HEK293 (cell line): ENCODE data around the gene CHD5.
A peak's percentile ranks its signal among the peaks of the same experiment; 100 is the strongest.

ENCODE experiments used
- CTCF ChIA-PET: fragments of 350-600 bp; formaldehyde crosslinking; extraction: SDS; loops from one replicate; lab custom pipeline; 2021; ENCODE audit warnings: antibody characterized with exemption; lab: Yijun Ruan, JAX
- POLR2A ChIA-PET: fragments of 300-600 bp; formaldehyde crosslinking; extraction: SDS; loops from one replicate; lab custom pipeline; 2020; ENCODE audit warnings: antibody characterized with exemption, inconsistent platforms; lab: Yijun Ruan, JAX
- H3K27ac ChIP-seq: fragments of 200-500 bp; sonication (Bioruptor generic); 2 replicates; pipeline ENCODE4 v1.5.1; 2014; ENCODE audit warnings: low read depth, low read length, control low read depth, inconsistent platforms; ENCODE audit errors: extremely low read depth
- H3K36me3 ChIP-seq, 2 experiments: fragments of 200-500 bp in 1 of 2; sonication (Bioruptor generic) in 1 of 2; 1 replicate in 1 of 2; 2 replicates in 1 of 2; pipeline ENCODE4 v1.5.1; 2014 to 2017; ENCODE audit warnings: inconsistent platforms in 2 of 2, low read length in 2 of 2; ENCODE audit not compliant: control insufficient read depth in 2 of 2, insufficient read depth in 1 of 2
- H3K4me1 ChIP-seq: fragments of 200-500 bp; sonication (Bioruptor generic); 2 replicates; pipeline ENCODE4 v1.5.1; 2014; ENCODE audit warnings: mild to moderate bottlenecking, low read length, inconsistent platforms; ENCODE audit not compliant: control insufficient read depth, insufficient read depth
- H3K4me3 ChIP-seq: 2 replicates; pipeline ENCODE4 v1.5.1; 2011; ENCODE audit warnings: low read depth, mild to moderate bottlenecking, control low read depth, low read length, moderate library complexity
- H3K9me3 ChIP-seq: fragments of 200-500 bp; sonication (Bioruptor generic); 2 replicates; pipeline ENCODE4 v1.5.1; 2014; ENCODE audit warnings: low read depth, low read length, inconsistent platforms; ENCODE audit not compliant: control insufficient read depth, insufficient read depth
- CTCF ChIP-seq: fragments of 450-650 bp; formaldehyde crosslinking; IDR thresholded peaks from 2 replicates; pipeline ENCODE4 v1.5.1; 2016; ENCODE audit warnings: missing biosample characterization, missing genetic modification characterization
- GLIS1 ChIP-seq: fragments of 450-650 bp; formaldehyde crosslinking; IDR thresholded peaks from 2 replicates; pipeline ENCODE4 v1.5.1; 2016; ENCODE audit warnings: missing biosample characterization, missing genetic modification characterization
- GLIS2 ChIP-seq: fragments of 450-650 bp; formaldehyde crosslinking; IDR thresholded peaks from 2 replicates; pipeline ENCODE4 v1.5.1; 2016; ENCODE audit warnings: missing biosample characterization, missing genetic modification characterization
- IKZF3 ChIP-seq: fragments of 450-650 bp; IDR thresholded peaks from 2 replicates; pipeline ENCODE4 v1.5.0; 2018; ENCODE audit warnings: missing biosample characterization, mild to moderate bottlenecking, missing genetic modification characterization, moderate library complexity
- MZF1 ChIP-seq: fragments of 450-650 bp; formaldehyde crosslinking; IDR thresholded peaks from 2 replicates; pipeline ENCODE4 v1.5.1; 2017; ENCODE audit warnings: missing biosample characterization, missing genetic modification characterization, borderline replicate concordance
- REPIN1 ChIP-seq: fragments of 450-650 bp; formaldehyde crosslinking; IDR thresholded peaks from 2 replicates; pipeline ENCODE4 v1.5.1; 2017; ENCODE audit warnings: missing biosample characterization, missing genetic modification characterization, low read depth
- SP2 ChIP-seq: fragments of 450-650 bp; formaldehyde crosslinking; IDR thresholded peaks from 2 replicates; pipeline ENCODE4 v1.5.1; 2016; ENCODE audit warnings: missing biosample characterization, missing genetic modification characterization
- SP3 ChIP-seq: fragments of 450-650 bp; formaldehyde crosslinking; IDR thresholded peaks from 2 replicates; pipeline ENCODE4 v1.5.1; 2016; ENCODE audit warnings: missing biosample characterization, missing genetic modification characterization
- ZFP41 ChIP-seq: fragments of 450-650 bp; formaldehyde crosslinking; IDR thresholded peaks from 2 replicates; pipeline ENCODE4 v1.5.1; 2016; ENCODE audit warnings: missing biosample characterization, missing genetic modification characterization, borderline replicate concordance
- ZIC2 ChIP-seq: fragments of 450-650 bp; formaldehyde crosslinking; IDR thresholded peaks from 2 replicates; pipeline ENCODE4 v1.5.1; 2016; ENCODE audit warnings: missing biosample characterization, missing genetic modification characterization
- ZNF10 ChIP-seq: fragments of 450-650 bp; formaldehyde crosslinking; IDR thresholded peaks from 2 replicates; pipeline ENCODE4 v1.5.1; 2017; ENCODE audit warnings: missing biosample characterization, missing genetic modification characterization
- ZNF133 ChIP-seq: fragments of 450-650 bp; formaldehyde crosslinking; IDR thresholded peaks from 2 replicates; pipeline ENCODE4 v1.5.1; 2016; ENCODE audit warnings: missing biosample characterization, missing genetic modification characterization
- ZNF19 ChIP-seq: fragments of 450-650 bp; formaldehyde crosslinking; IDR thresholded peaks from 2 replicates; pipeline ENCODE4; 2016; ENCODE audit warnings: missing biosample characterization, missing genetic modification characterization, low read depth
- ZNF26 ChIP-seq: fragments of 450-650 bp; formaldehyde crosslinking; IDR thresholded peaks from 2 replicates; pipeline ENCODE4 v1.5.1; 2016; ENCODE audit warnings: missing biosample characterization, missing genetic modification characterization
- ZNF341 ChIP-seq: fragments of 450-650 bp; formaldehyde crosslinking; IDR thresholded peaks from 2 replicates; pipeline ENCODE4; 2016; ENCODE audit warnings: low read depth, missing biosample characterization, missing genetic modification characterization
- ZNF423 ChIP-seq: fragments of 450-650 bp; formaldehyde crosslinking; IDR thresholded peaks from 2 replicates; pipeline ENCODE4 v1.5.1; 2016; ENCODE audit warnings: missing biosample characterization, missing genetic modification characterization
- ZNF501 ChIP-seq: fragments of 450-650 bp; formaldehyde crosslinking; IDR thresholded peaks from 2 replicates; pipeline ENCODE4 v1.5.1; 2016; ENCODE audit warnings: missing biosample characterization, missing genetic modification characterization
- ZNF510 ChIP-seq: fragments of 450-650 bp; formaldehyde crosslinking; IDR thresholded peaks from 2 replicates; pipeline ENCODE4 v1.5.1; 2018; ENCODE audit warnings: mild to moderate bottlenecking, missing genetic modification characterization, missing biosample characterization; ENCODE audit not compliant: insufficient replicate concordance
- ZNF513 ChIP-seq: fragments of 450-650 bp; IDR thresholded peaks from 2 replicates; pipeline ENCODE4 v1.5.1; 2018; ENCODE audit warnings: missing biosample characterization, missing genetic modification characterization
- ZNF561 ChIP-seq: fragments of 450-650 bp; IDR thresholded peaks from 2 replicates; pipeline ENCODE4 v1.5.1; 2018; ENCODE audit warnings: missing biosample characterization, missing genetic modification characterization, borderline replicate concordance
- ZNF624 ChIP-seq: fragments of 450-650 bp; formaldehyde crosslinking; IDR thresholded peaks from 2 replicates; pipeline ENCODE4 v1.5.1; 2017; ENCODE audit warnings: missing biosample characterization, missing genetic modification characterization
- TF ChIP-seq, protein P1 (sequence below): fragments of 450-650 bp; formaldehyde crosslinking; IDR thresholded peaks from 2 replicates; pipeline ENCODE4 v1.5.1; 2016; ENCODE audit warnings: missing biosample characterization, missing genetic modification characterization, borderline replicate concordance
- TF ChIP-seq, protein P2 (sequence below): fragments of 450-650 bp; formaldehyde crosslinking; IDR thresholded peaks from 2 replicates; pipeline ENCODE4 v1.5.1; 2016; ENCODE audit warnings: missing biosample characterization, missing genetic modification characterization

CHD5 gene

GRCh38 chr1:6209661-6210580 is 29.8 kb upstream of the CHD5 start:
- TF ChIP-seq ZNF423 (tag by site-specific recombination) (no peak), REPIN1 (tag by site-specific recombination) (no peak), SP2 (tag by site-specific recombination) (no peak), IKZF3 (tag by site-specific recombination) (no peak), ZNF501 (no peak), CTCF (peak; percentile 22; the same call in 1 of the 2 replicates), ZNF10 (tag by site-specific recombination) (peak; percentile 71; the same call in 1 of the 2 replicates), SP3 (tag by site-specific recombination) (no peak), GLIS1 (tag by site-specific recombination) (peak; percentile 46)
- POLR2A ChIA-PET, result no interaction called here
- Histone ChIP-seq H3K9me3 (no peaks in the 10 kb centered on the region), H3K4me3 (no peak overlapping the region), H3K27ac (no peak overlapping the region), H3K4me1 (no peaks in the 10 kb centered on the region), H3K36me3 (peaks cover 0 to 40% of the 10 kb centered on the region in 2 experiments; a peak in 1 of 3 replicates)
- CTCF ChIA-PET, result no interaction called here

GRCh38 chr1:6208723-6209660 is 28.9 kb upstream of the CHD5 start:
- Histone ChIP-seq H3K36me3 (peaks cover 0 to 40% of the 10 kb centered on the region in 2 experiments; a peak in 1 of 3 replicates), H3K27ac (no peak overlapping the region), H3K4me1 (no peaks in the 10 kb centered on the region), H3K9me3 (no peaks in the 10 kb centered on the region), H3K4me3 (no peak overlapping the region)
- ChIA-PET CTCF (no interaction called here), POLR2A (no interaction called here)
- TF ChIP-seq, protein P1, sequence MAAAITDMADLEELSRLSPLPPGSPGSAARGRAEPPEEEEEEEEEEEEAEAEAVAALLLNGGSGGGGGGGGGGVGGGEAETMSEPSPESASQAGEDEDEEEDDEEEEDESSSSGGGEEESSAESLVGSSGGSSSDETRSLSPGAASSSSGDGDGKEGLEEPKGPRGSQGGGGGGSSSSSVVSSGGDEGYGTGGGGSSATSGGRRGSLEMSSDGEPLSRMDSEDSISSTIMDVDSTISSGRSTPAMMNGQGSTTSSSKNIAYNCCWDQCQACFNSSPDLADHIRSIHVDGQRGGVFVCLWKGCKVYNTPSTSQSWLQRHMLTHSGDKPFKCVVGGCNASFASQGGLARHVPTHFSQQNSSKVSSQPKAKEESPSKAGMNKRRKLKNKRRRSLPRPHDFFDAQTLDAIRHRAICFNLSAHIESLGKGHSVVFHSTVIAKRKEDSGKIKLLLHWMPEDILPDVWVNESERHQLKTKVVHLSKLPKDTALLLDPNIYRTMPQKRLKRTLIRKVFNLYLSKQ, result no peak
- no peak for TF ChIP-seq ZIC2 (tag by site-specific recombination)
- no peak for TF ChIP-seq ZNF19 (tag by site-specific recombination)
- no peak for TF ChIP-seq MZF1 (tag by site-specific recombination)
- TF ChIP-seq ZNF510 (tag by site-specific recombination), result no peak
- TF ChIP-seq ZNF513 (tag by site-specific recombination), result no peak
- TF ChIP-seq GLIS2 (tag by site-specific recombination), result no peak
- no peak for TF ChIP-seq ZNF624 (tag by site-specific recombination)
- no peak for TF ChIP-seq ZNF561
- TF ChIP-seq ZNF26 (tag by site-specific recombination), result no peak
- TF ChIP-seq, protein P2, sequence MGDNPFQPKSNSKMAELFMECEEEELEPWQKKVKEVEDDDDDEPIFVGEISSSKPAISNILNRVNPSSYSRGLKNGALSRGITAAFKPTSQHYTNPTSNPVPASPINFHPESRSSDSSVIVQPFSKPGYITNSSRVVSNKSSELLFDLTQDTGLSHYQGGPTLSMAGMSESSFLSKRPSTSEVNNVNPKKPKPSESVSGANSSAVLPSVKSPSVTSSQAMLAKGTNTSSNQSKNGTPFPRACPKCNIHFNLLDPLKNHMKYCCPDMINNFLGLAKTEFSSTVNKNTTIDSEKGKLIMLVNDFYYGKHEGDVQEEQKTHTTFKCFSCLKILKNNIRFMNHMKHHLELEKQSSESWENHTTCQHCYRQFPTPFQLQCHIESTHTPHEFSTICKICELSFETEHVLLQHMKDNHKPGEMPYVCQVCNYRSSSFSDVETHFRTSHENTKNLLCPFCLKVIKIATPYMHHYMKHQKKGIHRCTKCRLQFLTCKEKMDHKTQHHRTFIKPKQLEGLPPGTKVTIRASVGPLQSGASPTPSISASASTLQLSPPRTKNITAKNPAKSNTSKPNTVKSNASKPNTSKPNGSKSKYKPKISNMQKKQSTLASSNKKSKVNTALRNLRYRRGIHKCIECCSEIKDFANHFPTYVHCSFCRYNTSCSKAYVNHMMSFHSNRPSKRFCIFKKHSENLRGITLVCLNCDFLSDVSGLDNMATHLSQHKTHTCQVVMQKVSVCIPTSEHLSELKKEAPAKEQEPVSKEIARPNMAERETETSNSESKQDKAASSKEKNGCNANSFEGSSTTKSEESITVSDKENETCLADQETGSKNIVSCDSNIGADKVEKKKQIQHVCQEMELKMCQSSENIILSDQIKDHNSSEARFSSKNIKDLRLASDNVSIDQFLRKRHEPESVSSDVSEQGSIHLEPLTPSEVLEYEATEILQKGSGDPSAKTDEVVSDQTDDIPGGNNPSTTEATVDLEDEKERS (tag by site-specific recombination), result no peak
- TF ChIP-seq REPIN1 (tag by site-specific recombination), result no peak
- TF ChIP-seq ZNF341 (tag by site-specific recombination), result no peak
- TF ChIP-seq ZNF133 (tag by site-specific recombination), result no peak
- no peak for TF ChIP-seq ZFP41
